BE2C (cell line): ENCODE data around the gene PLEKHO2.

ENCODE experiments used
- DNase-seq: peaks from one replicate; pipeline ENCODE4 v3.0.0-alpha.2; 2020
- H3K27me3 ChIP-seq: fragments of 250-450 bp; sonication (Bioruptor Pico); 2 replicates; pipeline ENCODE4 v1.5.1; 2020; ENCODE audit warnings: mild to moderate bottlenecking
- H3K36me3 ChIP-seq: fragments of 250-450 bp; sonication (Bioruptor Pico); 2 replicates; pipeline ENCODE4 v1.5.1; 2020; ENCODE audit warnings: mild to moderate bottlenecking
- H3K4me1 ChIP-seq: fragments of 250-450 bp; sonication (Bioruptor Pico); 2 replicates; pipeline ENCODE4 v1.5.1; 2020
- H3K4me3 ChIP-seq: 2 replicates; pipeline ENCODE4 v1.5.1; 2011; ENCODE audit warnings: low read depth, low read length
- H3K9me3 ChIP-seq: fragments of 250-450 bp; sonication (Bioruptor Pico); 2 replicates; pipeline ENCODE4 v1.5.1; 2020
- CTCF ChIP-seq: IDR thresholded peaks from 2 replicates; pipeline ENCODE4 v1.5.1; 2012; ENCODE audit warnings: mild to moderate bottlenecking, low read depth, low read length

PLEKHO2 gene

GRCh38 chr15:64912379-64913325, 70.9 kb downstream of the PLEKHO2 start:
- Histone ChIP-seq H3K36me3 (no peaks in the 10 kb centered on the region), H3K9me3 (no peaks in the 10 kb centered on the region), H3K4me1 (peaks cover 12% of the 10 kb centered on the region), H3K27me3 (no peaks in the 10 kb centered on the region), H3K4me3 (peak overlapping the region; percentile 73)
- peak; percentile 51 for DNase-seq
- TF ChIP-seq CTCF = no peak

DNA sequence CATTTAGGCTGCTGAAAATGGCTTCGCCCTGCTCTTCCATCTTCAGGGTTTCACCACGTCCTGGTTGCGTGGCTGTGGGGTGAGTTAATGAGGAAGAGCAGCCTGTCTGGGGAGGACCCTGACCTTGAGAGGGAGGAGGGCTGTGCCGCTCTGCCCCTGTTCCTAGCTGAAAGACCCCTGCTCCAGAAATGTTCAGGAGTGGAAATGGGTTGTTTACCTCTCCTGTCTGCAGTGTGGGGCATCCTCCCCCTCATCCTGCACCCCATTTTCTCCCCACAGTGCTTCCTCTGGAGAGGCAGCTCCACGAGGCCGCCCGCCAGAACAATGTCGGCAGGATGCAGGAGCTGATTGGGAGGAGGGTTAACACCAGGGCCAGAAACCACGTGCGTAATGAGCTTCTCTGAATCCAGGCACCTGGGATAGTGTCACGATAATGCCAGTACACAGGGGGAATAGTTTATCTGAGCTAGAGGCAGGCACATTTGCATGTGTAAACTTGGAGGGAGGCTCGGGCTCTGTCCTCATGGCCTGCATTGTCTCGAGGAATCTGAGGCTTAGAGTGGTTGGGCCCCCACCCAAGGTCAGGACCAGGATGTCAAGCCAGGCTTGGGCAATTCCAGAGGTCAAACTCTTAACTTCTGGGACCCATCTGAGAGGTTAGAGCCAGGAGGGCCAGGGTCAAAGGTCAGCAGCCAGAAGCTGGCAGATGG, 74.0 kb downstream of the PLEKHO2 start:
- no peaks in the 10 kb centered on the region for H3K36me3 ChIP-seq
- no peak for DNase-seq
- H3K4me3 ChIP-seq = no peak overlapping the region
- no peaks in the 10 kb centered on the region for H3K27me3 ChIP-seq
- TF ChIP-seq CTCF = no peak
- no peaks in the 10 kb centered on the region for H3K9me3 ChIP-seq
- H3K4me1 ChIP-seq = peaks cover 12% of the 10 kb centered on the region

- no peak for TF ChIP-seq CTCF
- H3K27me3 ChIP-seq = no peaks in the 10 kb centered on the region
- H3K9me3 ChIP-seq = no peaks in the 10 kb centered on the region
- no peaks in the 10 kb centered on the region for H3K36me3 ChIP-seq
- H3K4me3 ChIP-seq = no peak overlapping the region
- peaks cover 12% of the 10 kb centered on the region for H3K4me1 ChIP-seq
- no peak for DNase-seq
Observed at GRCh38 chr15:64916365-64916764, 74.7 kb downstream of the PLEKHO2 start.

DNA sequence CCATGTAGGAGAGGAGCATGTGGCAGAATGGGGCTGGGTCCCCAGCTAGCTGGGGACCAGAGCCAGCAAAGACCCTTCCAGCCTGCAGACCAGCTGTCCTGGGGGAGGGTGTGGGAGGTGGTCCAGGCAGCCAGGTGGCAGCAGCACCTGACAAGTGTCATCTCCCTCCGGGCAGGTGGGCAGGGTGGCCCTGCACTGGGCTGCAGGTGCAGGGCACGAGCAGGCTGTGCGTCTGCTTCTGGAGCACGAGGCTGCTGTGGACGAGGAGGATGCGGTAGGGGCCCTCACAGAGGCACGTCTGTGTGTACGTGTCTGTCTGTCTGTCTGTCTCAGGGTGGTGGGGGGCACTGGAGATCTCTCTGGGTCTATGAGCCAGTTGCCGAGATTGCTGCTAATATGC, 75.5 kb downstream of the PLEKHO2 start:
- no peak for DNase-seq
- Histone ChIP-seq H3K4me3 (no peak overlapping the region), H3K27me3 (no peaks in the 10 kb centered on the region), H3K4me1 (peaks cover 10% of the 10 kb centered on the region), H3K36me3 (no peaks in the 10 kb centered on the region), H3K9me3 (no peaks in the 10 kb centered on the region)
- TF ChIP-seq CTCF = no peak
